HEK293 (cell line): ENCODE results near the gene CEP120.

ENCODE experiments used
- CTCF ChIA-PET: fragments of 350-600 bp; formaldehyde crosslinking; extraction: SDS; loops from one replicate; lab custom pipeline; 2021; ENCODE audit warnings: antibody characterized with exemption; lab: Yijun Ruan, JAX
- POLR2A ChIA-PET: fragments of 300-600 bp; formaldehyde crosslinking; extraction: SDS; loops from one replicate; lab custom pipeline; 2020; ENCODE audit warnings: antibody characterized with exemption, inconsistent platforms; lab: Yijun Ruan, JAX
- H3K27ac ChIP-seq: fragments of 200-500 bp; sonication (Bioruptor generic); 2 replicates; pipeline ENCODE4 v1.5.1; 2014; ENCODE audit warnings: low read depth, low read length, control low read depth, inconsistent platforms; ENCODE audit errors: extremely low read depth
- H3K36me3 ChIP-seq, 2 experiments: fragments of 200-500 bp in 1 of 2; sonication (Bioruptor generic) in 1 of 2; 1 replicate in 1 of 2; 2 replicates in 1 of 2; pipeline ENCODE4 v1.5.1; 2014 to 2017; ENCODE audit warnings: inconsistent platforms in 2 of 2, low read length in 2 of 2; ENCODE audit not compliant: control insufficient read depth in 2 of 2, insufficient read depth in 1 of 2
- H3K4me1 ChIP-seq: fragments of 200-500 bp; sonication (Bioruptor generic); 2 replicates; pipeline ENCODE4 v1.5.1; 2014; ENCODE audit warnings: mild to moderate bottlenecking, low read length, inconsistent platforms; ENCODE audit not compliant: control insufficient read depth, insufficient read depth
- H3K4me3 ChIP-seq: 2 replicates; pipeline ENCODE4 v1.5.1; 2011; ENCODE audit warnings: low read depth, mild to moderate bottlenecking, control low read depth, low read length, moderate library complexity
- H3K9me3 ChIP-seq: fragments of 200-500 bp; sonication (Bioruptor generic); 2 replicates; pipeline ENCODE4 v1.5.1; 2014; ENCODE audit warnings: low read depth, low read length, inconsistent platforms; ENCODE audit not compliant: control insufficient read depth, insufficient read depth
- PRDM10 ChIP-seq: fragments of 450-650 bp; formaldehyde crosslinking; IDR thresholded peaks from 2 replicates; pipeline ENCODE4 v1.5.1; 2016; ENCODE audit warnings: missing biosample characterization, missing genetic modification characterization
- ZBTB48 ChIP-seq: fragments of 450-650 bp; formaldehyde crosslinking; IDR thresholded peaks from 2 replicates; pipeline ENCODE4 v1.5.1; 2016; ENCODE audit warnings: missing biosample characterization, missing genetic modification characterization
- ZNF112 ChIP-seq: fragments of 450-650 bp; formaldehyde crosslinking; IDR thresholded peaks from 2 replicates; pipeline ENCODE4 v1.5.0; 2017; ENCODE audit warnings: missing biosample characterization, missing genetic modification characterization
- ZNF133 ChIP-seq: fragments of 450-650 bp; formaldehyde crosslinking; IDR thresholded peaks from 2 replicates; pipeline ENCODE4 v1.5.1; 2016; ENCODE audit warnings: missing biosample characterization, missing genetic modification characterization
- ZNF140 ChIP-seq: fragments of 450-650 bp; formaldehyde crosslinking; IDR thresholded peaks from 2 replicates; pipeline ENCODE4 v1.5.1; 2016; ENCODE audit warnings: missing biosample characterization, missing genetic modification characterization
- ZNF211 ChIP-seq: fragments of 450-650 bp; formaldehyde crosslinking; IDR thresholded peaks from 2 replicates; pipeline ENCODE4 v1.5.1; 2016; ENCODE audit warnings: low read depth, missing biosample characterization, missing genetic modification characterization
- ZNF561 ChIP-seq: fragments of 450-650 bp; IDR thresholded peaks from 2 replicates; pipeline ENCODE4 v1.5.1; 2018; ENCODE audit warnings: missing biosample characterization, missing genetic modification characterization, borderline replicate concordance
- ZNF837 ChIP-seq: fragments of 450-650 bp; formaldehyde crosslinking; IDR thresholded peaks from 2 replicates; pipeline ENCODE4 v1.5.1; 2016; ENCODE audit warnings: missing biosample characterization, missing genetic modification characterization
- TF ChIP-seq, protein P1 (sequence below): fragments of 450-650 bp; formaldehyde crosslinking; conservative IDR thresholded peaks from 2 replicates; pipeline ENCODE4 v1.5.1; 2016; ENCODE audit warnings: low read depth, missing biosample characterization, missing genetic modification characterization
- TF ChIP-seq, protein P2 (sequence below): fragments of 450-650 bp; formaldehyde crosslinking; IDR thresholded peaks from 2 replicates; pipeline ENCODE4 v1.5.1; 2016; ENCODE audit warnings: missing biosample characterization, missing genetic modification characterization, borderline replicate concordance

The CEP120 gene

DNA sequence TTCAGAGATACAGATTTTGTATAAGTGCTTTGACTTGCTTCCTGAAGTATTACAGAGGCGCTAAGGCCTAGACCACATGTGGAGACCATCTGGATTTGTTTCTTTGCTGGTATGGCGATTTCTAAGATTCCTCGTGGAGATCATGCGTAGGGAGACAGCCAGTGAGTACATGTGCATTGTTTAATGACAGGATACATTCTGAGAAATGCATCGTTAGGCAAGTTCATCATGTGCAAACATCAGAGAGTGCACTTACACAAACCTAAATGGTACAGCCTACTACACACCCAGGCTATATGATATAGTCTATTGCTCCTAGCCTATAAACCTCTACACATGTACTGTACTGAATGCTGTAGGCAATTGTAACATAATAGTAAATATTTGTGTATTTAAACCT is 16.5 kb upstream of the CEP120 start:
- TF ChIP-seq ZNF112 (tag by site-specific recombination) (no peak), ZNF211 (tag by site-specific recombination) (no peak), ZNF561 (tag by site-specific recombination) (no peak), ZNF140 (tag by site-specific recombination) (no peak), PRDM10 (tag by site-specific recombination) (peak; percentile 60)
- TF ChIP-seq, protein P1, sequence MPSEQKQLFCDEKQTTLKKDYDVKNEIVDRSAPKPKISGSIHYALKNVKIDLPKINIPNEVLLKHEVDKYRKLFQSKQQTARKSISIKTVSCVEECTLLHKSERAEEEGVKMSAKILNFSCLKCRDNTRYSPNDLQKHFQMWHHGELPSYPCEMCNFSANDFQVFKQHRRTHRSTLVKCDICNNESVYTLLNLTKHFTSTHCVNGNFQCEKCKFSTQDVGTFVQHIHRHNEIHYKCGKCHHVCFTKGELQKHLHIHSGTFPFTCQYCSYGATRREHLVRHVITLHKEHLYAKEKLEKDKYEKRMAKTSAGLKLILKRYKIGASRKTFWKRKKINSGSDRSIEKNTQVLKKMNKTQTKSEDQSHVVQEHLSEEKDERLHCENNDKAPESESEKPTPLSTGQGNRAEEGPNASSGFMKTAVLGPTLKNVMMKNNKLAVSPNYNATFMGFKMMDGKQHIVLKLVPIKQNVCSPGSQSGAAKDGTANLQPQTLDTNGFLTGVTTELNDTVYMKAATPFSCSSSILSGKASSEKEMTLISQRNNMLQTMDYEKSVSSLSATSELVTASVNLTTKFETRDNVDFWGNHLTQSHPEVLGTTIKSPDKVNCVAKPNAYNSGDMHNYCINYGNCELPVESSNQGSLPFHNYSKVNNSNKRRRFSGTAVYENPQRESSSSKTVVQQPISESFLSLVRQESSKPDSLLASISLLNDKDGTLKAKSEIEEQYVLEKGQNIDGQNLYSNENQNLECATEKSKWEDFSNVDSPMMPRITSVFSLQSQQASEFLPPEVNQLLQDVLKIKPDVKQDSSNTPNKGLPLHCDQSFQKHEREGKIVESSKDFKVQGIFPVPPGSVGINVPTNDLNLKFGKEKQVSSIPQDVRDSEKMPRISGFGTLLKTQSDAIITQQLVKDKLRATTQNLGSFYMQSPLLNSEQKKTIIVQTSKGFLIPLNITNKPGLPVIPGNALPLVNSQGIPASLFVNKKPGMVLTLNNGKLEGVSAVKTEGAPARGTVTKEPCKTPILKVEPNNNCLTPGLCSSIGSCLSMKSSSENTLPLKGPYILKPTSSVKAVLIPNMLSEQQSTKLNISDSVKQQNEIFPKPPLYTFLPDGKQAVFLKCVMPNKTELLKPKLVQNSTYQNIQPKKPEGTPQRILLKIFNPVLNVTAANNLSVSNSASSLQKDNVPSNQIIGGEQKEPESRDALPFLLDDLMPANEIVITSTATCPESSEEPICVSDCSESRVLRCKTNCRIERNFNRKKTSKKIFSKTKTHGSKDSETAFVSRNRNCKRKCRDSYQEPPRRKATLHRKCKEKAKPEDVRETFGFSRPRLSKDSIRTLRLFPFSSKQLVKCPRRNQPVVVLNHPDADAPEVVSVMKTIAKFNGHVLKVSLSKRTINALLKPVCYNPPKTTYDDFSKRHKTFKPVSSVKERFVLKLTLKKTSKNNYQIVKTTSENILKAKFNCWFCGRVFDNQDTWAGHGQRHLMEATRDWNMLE (tag by site-specific recombination) = no peak
- Histone ChIP-seq H3K27ac (no peak overlapping the region), H3K36me3 (no peaks in the 10 kb centered on the region), H3K9me3 (no peaks in the 10 kb centered on the region), H3K4me3 (no peak overlapping the region), H3K4me1 (0 out of 2 replicates have a peak, but pooled peaks cover 3% of the 10 kb centered on the region)
- CTCF ChIA-PET = interaction anchor here (2.4 kb wide), 1 partner anchor 16 kb away, joined by 11 read pairs; the partner anchor contains the start of gene CEP120
- POLR2A ChIA-PET = no interaction called here

DNA sequence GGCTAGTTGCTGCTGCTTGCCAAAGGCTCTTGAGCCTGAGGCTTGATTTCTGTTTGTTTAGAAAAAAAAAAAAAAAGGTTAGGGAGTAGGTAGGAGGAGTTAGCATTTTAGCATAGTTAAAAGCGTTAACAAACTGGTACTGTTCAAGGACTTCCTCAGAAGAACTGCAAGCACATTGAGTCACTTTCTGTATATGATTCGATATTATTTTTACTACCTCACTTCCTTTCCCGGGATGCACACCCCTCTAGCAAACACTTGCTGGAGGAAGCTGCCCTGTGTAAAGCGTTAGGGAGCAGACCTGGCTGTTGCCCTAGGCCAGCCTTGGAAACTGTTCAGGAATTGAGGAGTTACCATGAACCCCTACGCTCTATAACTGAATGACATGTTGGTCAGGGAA is 15.7 kb upstream of the CEP120 start:
- no peaks in the 10 kb centered on the region for H3K36me3 ChIP-seq
- H3K4me1 ChIP-seq = 0 out of 2 replicates have a peak, but pooled peaks cover 3% of the 10 kb centered on the region
- no peak overlapping the region for H3K27ac ChIP-seq
- no peak for TF ChIP-seq ZNF837 (tag by site-specific recombination)
- no peak for TF ChIP-seq ZNF133 (tag by site-specific recombination)
- TF ChIP-seq, protein P2, sequence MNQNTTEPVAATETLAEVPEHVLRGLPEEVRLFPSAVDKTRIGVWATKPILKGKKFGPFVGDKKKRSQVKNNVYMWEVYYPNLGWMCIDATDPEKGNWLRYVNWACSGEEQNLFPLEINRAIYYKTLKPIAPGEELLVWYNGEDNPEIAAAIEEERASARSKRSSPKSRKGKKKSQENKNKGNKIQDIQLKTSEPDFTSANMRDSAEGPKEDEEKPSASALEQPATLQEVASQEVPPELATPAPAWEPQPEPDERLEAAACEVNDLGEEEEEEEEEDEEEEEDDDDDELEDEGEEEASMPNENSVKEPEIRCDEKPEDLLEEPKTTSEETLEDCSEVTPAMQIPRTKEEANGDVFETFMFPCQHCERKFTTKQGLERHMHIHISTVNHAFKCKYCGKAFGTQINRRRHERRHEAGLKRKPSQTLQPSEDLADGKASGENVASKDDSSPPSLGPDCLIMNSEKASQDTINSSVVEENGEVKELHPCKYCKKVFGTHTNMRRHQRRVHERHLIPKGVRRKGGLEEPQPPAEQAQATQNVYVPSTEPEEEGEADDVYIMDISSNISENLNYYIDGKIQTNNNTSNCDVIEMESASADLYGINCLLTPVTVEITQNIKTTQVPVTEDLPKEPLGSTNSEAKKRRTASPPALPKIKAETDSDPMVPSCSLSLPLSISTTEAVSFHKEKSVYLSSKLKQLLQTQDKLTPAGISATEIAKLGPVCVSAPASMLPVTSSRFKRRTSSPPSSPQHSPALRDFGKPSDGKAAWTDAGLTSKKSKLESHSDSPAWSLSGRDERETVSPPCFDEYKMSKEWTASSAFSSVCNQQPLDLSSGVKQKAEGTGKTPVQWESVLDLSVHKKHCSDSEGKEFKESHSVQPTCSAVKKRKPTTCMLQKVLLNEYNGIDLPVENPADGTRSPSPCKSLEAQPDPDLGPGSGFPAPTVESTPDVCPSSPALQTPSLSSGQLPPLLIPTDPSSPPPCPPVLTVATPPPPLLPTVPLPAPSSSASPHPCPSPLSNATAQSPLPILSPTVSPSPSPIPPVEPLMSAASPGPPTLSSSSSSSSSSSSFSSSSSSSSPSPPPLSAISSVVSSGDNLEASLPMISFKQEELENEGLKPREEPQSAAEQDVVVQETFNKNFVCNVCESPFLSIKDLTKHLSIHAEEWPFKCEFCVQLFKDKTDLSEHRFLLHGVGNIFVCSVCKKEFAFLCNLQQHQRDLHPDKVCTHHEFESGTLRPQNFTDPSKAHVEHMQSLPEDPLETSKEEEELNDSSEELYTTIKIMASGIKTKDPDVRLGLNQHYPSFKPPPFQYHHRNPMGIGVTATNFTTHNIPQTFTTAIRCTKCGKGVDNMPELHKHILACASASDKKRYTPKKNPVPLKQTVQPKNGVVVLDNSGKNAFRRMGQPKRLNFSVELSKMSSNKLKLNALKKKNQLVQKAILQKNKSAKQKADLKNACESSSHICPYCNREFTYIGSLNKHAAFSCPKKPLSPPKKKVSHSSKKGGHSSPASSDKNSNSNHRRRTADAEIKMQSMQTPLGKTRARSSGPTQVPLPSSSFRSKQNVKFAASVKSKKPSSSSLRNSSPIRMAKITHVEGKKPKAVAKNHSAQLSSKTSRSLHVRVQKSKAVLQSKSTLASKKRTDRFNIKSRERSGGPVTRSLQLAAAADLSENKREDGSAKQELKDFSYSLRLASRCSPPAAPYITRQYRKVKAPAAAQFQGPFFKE (tag by site-specific recombination) = no peak
- TF ChIP-seq ZBTB48 (tag by site-specific recombination) = peak; percentile 30; the same call in 1 of the 2 replicates
- TF ChIP-seq, all 188 proteins: peak for 1
- no peaks in the 10 kb centered on the region for H3K9me3 ChIP-seq
- CTCF ChIA-PET = no interaction called here
- no peak overlapping the region for H3K4me3 ChIP-seq
- POLR2A ChIA-PET = no interaction called here
